ENCODE data around the gene LSAMP.

DNA sequence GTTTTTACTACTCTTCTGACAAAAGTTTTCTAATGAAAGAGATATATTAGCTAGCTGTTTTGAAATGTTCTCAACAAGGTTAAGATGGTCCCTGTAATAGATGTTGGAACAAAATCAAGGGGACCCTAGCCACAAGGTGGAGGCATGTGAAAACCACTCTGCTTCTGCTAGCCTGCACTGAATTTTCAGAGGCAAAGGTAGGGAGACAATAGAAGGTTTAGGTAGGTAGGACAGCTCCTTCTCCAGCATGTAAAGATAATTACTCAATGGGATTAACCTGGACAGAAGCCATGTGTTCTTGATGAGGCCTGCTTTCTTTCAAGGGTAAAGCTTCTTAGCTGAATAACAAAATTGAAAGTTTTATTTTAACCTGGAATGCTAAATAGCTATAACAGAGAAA lies 333.5 kb downstream of the LSAMP start:
- TF ChIP-seq, protein P1, sequence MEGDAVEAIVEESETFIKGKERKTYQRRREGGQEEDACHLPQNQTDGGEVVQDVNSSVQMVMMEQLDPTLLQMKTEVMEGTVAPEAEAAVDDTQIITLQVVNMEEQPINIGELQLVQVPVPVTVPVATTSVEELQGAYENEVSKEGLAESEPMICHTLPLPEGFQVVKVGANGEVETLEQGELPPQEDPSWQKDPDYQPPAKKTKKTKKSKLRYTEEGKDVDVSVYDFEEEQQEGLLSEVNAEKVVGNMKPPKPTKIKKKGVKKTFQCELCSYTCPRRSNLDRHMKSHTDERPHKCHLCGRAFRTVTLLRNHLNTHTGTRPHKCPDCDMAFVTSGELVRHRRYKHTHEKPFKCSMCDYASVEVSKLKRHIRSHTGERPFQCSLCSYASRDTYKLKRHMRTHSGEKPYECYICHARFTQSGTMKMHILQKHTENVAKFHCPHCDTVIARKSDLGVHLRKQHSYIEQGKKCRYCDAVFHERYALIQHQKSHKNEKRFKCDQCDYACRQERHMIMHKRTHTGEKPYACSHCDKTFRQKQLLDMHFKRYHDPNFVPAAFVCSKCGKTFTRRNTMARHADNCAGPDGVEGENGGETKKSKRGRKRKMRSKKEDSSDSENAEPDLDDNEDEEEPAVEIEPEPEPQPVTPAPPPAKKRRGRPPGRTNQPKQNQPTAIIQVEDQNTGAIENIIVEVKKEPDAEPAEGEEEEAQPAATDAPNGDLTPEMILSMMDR (conservative IDR thresholded peaks at IDR 0.05) = no peak
- no peak for TF ChIP-seq EZH2 (IDR thresholded peaks at IDR 0.05; ENCODE audit: low read depth)

All from PC-9 (cell line).